IMR-90 (cell line): ENCODE results near the gene SCYL3.

ENCODE experiments used
- BHLHE40 ChIP-seq: fragments of 150-350 bp; IDR thresholded peaks from 2 replicates; pipeline ENCODE4 v1.6.1; 2016; ENCODE audit warnings: mild to moderate bottlenecking, low read depth, low read length
- CTCF ChIP-seq: conservative IDR thresholded peaks from 2 replicates; pipeline ENCODE4 v1.5.1; 2012; ENCODE audit warnings: mild to moderate bottlenecking, low read depth, low read length, improper control_type of control experiment

GRCh38 chr1:169816617-169817016 lies 77.1 kb downstream of the SCYL3 start:
- TF ChIP-seq CTCF (no peak), BHLHE40 (no peak)
